Cerebellar nuclear complex (tissue), 1 donor: Measurements from ENCODE around the gene OPRM1.

ENCODE experiments used
- DNase-seq, 2 experiments: peaks; one replicate each; lab custom pipeline; 2025; lab: John Stamatoyannopoulos, UW

The OPRM1 gene

GRCh38 chr6:154277629-154278017 lies 238.6 kb downstream of the OPRM1 start:
- no peak for DNase-seq

GRCh38 chr6:154280521-154280920 lies 241.5 kb downstream of the OPRM1 start:
- no peak for DNase-seq

GRCh38 chr6:154284313-154284853 lies 245.3 kb downstream of the OPRM1 start:
- DNase-seq = no peak

GRCh38 chr6:154285826-154286225 lies 246.8 kb downstream of the OPRM1 start:
- no peak for DNase-seq

- no peak for DNase-seq
Measured at GRCh38 chr6:154289818-154290508, 250.9 kb downstream of the OPRM1 start.

GRCh38 chr6:154292066-154292465 lies 253.0 kb downstream of the OPRM1 start:
- no peak for DNase-seq

- no peak for DNase-seq
Measured at GRCh38 chr6:154292855-154293519, 253.9 kb downstream of the OPRM1 start.

- no peak for DNase-seq
Measured at GRCh38 chr6:154295733-154296132, 256.7 kb downstream of the OPRM1 start.
